NCI-H2107 treated with DMSO at 0.1 percent for 48 hours (cell line): ENCODE data around the gene C16orf89.

Source experiments
- DNase-seq: peaks from one replicate; lab custom pipeline; 2025; ENCODE audit not compliant: unreplicated experiment; lab: John Stamatoyannopoulos, UW

C16orf89 gene

GRCh38 chr16:5010576-5011329, 55.0 kb downstream of the C16orf89 start:
- no peak for DNase-seq

DNA sequence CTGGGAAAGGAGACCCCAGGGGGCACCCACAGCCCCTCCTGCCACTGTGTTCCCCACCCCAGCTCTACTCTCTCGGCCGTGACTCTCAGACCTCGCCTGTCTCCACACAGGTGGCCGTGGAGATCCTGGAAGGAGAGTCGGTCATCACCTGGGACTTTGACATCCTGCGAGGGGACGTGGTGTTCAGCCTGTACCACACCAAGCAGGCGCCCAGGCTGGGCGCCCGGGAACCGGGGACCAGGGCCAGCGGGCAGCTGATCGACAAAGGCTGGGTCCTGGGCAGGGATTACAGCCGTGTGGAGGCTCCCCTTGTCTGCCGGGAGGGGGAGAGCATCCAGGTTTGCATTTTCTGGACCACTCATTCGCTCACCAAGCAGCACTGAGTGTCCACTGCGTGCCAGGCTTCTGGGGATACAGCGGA, 57.4 kb downstream of the C16orf89 start:
- no peak for DNase-seq

GRCh38 chr16:5007256-5007655, 58.5 kb downstream of the C16orf89 start:
- DNase-seq: no peak

- DNase-seq: no peak
Observed at GRCh38 chr16:5006348-5007193, 59.2 kb downstream of the C16orf89 start.

DNA sequence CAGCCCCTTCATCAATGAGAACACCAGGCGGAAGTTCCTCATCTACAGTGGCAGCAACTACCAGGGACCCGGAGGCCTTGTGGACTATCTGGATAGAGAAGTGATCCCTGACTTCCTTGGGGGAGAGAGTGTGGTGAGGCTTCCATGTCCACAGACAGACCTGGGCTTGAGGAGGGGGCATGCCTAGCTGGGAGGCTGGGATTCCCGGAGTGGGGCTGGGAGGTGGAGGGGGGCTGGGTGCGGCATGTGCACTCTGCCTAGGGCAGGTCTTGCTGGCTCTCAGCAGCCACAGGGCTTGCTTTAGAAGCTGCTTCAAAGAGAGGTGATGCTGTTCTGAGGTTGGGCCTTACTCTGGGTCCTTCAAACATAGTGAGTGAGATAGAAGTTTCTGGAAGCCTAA, 59.8 kb downstream of the C16orf89 start:
- DNase-seq: no peak

DNA sequence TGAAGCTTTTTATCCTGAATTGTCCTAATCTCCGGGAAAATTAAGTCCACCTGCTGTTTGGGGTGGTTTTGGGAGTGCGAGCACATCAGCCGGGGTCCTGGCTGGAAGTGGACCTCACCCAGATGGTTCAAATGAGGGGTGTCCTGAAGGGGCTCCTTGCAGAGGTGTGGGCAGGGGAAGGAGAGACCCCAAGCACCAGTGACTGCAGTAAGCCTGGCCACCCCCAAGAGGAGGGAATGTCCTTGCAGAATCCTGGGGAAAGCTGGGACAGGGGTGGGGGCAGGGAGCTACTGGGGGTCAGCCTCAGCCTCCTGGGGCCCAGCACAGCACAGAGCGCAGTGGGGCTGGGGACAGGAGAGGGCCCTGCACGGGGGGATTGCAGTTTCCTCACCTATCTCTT, 61.4 kb downstream of the C16orf89 start:
- DNase-seq: no peak

DNA sequence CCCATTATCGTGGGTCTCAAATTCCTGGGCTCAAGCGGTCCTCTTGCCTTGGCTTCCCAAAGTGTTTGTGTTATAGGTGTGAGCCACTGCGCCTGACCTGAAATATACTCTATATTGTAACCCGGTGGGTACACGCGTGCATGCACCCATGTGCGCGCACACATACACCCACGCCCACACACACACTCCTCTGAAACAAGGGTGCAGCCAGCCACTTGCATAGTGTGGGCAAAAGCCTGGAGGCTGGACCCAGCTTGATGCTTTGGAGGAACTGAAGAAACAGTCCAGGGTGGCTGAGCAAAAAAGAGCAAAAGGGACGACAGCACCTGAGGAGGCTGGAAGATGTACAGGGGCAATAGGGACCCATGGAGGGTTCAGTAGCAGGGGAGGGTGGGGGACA, 61.9 kb downstream of the C16orf89 start:
- no peak for DNase-seq

DNA sequence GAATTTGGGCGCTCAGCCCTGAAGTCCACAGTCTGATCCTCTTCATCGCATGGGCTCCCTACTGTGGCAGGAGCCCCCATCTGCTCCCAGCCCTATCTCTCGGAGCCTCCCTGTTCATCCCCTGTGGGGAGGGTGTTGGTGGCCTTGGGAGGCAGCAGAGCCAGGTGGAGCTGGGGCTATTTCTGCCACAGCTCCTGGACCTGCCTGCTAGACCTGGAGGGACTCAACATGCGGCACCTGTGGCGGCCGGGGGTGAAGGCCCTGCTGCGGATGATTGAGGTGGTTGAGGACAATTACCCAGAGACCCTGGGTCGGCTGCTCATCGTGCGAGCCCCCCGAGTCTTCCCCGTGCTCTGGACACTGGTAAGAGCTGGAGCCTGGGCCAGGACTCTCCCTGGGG, 62.5 kb downstream of the C16orf89 start:
- no peak for DNase-seq

DNA sequence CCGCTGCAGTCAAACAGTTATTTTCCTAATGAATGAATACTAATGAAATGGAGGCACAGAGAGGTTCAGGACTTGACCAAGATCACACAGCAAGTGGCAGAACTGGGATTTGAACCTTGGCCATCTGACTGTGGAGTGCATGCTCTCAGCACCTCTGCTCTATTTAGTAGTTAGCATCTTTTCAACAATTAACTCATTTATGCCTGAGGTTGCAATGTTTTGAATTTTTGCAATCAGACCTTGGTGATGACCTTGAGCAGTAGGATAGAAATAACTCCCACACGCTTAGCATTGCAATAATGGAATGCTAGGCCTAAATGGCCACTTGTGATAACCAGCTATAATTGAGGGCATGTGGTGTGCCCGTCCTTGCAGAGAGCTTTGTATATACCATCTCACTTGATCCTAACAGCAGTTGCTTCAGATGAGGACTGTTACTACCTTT, 63.0 kb downstream of the C16orf89 start:
- no peak for DNase-seq

DNA sequence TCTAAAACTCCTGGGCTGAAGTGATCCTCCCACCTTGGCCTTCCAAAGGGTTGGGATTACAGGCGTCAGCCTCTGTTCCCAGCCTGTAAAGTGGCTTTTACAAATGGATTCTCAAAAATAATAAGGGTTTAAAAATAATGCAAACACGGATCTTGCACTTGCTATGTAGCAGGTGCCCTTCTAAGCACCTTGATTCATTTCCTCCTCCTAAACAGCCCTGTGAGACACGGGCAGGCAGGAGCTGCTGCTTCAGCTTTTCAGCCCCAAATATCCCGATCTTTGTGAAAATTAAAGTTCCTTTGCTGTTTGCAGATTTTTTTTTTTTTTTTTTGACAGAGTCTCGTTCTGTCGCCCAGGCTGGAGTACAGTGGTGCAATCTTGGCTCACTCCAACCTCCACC, 63.8 kb downstream of the C16orf89 start:
- no peak for DNase-seq

GRCh38 chr16:5001571-5001970, 64.2 kb downstream of the C16orf89 start:
- DNase-seq: no peak

GRCh38 chr16:5000573-5001001, 65.2 kb downstream of the C16orf89 start:
- no peak for DNase-seq

DNA sequence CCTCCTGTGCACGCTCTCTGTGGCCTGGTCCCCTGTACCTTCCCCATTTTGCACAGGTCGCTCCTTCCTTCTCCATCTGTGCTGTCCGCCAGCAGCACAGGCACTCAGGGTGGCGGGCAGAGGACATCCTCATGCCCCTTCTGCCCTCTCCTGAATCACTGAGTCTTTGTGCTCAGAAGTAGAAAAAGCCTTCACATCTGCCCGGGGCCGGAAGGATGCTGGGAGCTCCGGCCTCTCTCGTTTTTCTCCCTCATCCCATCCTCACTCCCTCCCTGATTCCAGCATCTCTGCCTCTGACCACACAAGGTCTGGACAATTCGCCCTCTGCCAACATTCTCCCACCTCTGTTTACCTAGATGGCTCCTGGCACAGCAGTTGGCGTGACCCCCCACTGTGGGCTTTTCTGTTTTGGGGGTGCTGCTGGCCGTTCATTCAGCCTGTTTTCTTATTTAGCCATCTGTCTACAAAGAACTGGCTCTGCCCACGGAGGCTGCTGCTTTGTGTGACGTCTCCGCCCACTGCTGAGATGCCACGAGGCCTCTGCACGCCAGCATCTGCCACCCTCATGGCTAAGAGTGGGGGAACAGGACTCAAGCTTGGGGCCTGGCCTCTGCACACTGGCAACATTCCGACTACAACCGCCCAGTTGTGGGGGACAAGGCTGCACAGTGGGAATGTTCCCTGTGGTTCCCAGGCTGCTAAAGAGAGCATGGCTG, 70.9 kb downstream of the C16orf89 start:
- DNase-seq: no peak
